Endodermal cell (in vitro differentiated cells): ENCODE data around the gene USP51. TPM values are rescaled to one million over a fixed set of nuclear protein-coding genes. Genes with fewer than 3 reads are reported as not detected.

ENCODE experiments used
- DNase-seq: peaks from one replicate; pipeline ENCODE4 v3.0.0-alpha.2; 2017
- H3K27ac ChIP-seq: 2 replicates; pipeline ENCODE4 v1.5.1; 2013; ENCODE audit warnings: mild to moderate bottlenecking, low read depth, low read length, moderate library complexity
- H3K27me3 ChIP-seq: 2 replicates; pipeline ENCODE4 v1.6.1; 2013; ENCODE audit warnings: mild to moderate bottlenecking, low read length, moderate library complexity; ENCODE audit not compliant: insufficient read depth, control insufficient read depth, poor library complexity, severe bottlenecking
- H3K36me3 ChIP-seq: 2 replicates; pipeline ENCODE4 v1.7.0; 2013; ENCODE audit warnings: mild to moderate bottlenecking, low read length, moderate library complexity; ENCODE audit not compliant: control insufficient read depth, insufficient read depth
- H3K4me1 ChIP-seq: one replicate; pipeline ENCODE4 v1.7.0; 2013; ENCODE audit warnings: low read length; ENCODE audit not compliant: control insufficient read depth, insufficient read depth
- H3K4me3 ChIP-seq: 2 replicates; pipeline ENCODE4 v1.5.1; 2013; ENCODE audit warnings: mild to moderate bottlenecking, low read length, moderate library complexity
- H3K9ac ChIP-seq: 2 replicates; pipeline ENCODE4 v1.6.1; 2013; ENCODE audit warnings: mild to moderate bottlenecking, low read length, moderate library complexity; ENCODE audit not compliant: poor library complexity, severe bottlenecking; ENCODE audit errors: extremely low read depth
- H3K9me3 ChIP-seq: 2 replicates; pipeline ENCODE4 v1.6.1; 2013; ENCODE audit warnings: mild to moderate bottlenecking, low read length, moderate library complexity; ENCODE audit not compliant: control insufficient read depth
- H3K27ac Mint-ChIP-seq: 2 replicates; pipeline ENCODE4 v1.8.0; 2020; ENCODE audit warnings: mixed read lengths
- H3K27me3 Mint-ChIP-seq: 2 replicates; pipeline ENCODE4 v1.8.0; 2021; ENCODE audit warnings: mild to moderate bottlenecking, mixed read lengths; ENCODE audit not compliant: insufficient read depth
- H3K36me3 Mint-ChIP-seq: 2 replicates; pipeline ENCODE4 v1.8.0; 2020; ENCODE audit warnings: low read depth, mixed read lengths
- H3K4me1 Mint-ChIP-seq: 2 replicates; pipeline ENCODE4 v1.8.0; 2020; ENCODE audit warnings: mixed read lengths
- H3K4me3 Mint-ChIP-seq: 2 replicates; pipeline ENCODE4 v1.8.0; 2020; ENCODE audit warnings: mild to moderate bottlenecking, moderate library complexity, mixed read lengths
- H3K9me3 Mint-ChIP-seq: 2 replicates; pipeline ENCODE4 v1.8.0; 2020; ENCODE audit warnings: mild to moderate bottlenecking, mixed read lengths
- CTCF ChIP-seq: fragments of 200-600 bp; sonication (generic); conservative IDR thresholded peaks from 2 replicates; pipeline ENCODE4 v1.5.0; 2021; ENCODE audit warnings: antibody characterized with exemption, mild to moderate bottlenecking
- WGBS, 2 experiments: methylation state at CpG; one replicate each; pipeline versions ENCODE4 v1.1.5 to v1.1.7; 2013; ENCODE audit warnings: missing lambda C conversion rate in 2 of 2, mixed read lengths in 1 of 2; ENCODE audit not compliant: insufficient coverage in 1 of 2, insufficient read length in 1 of 2; 5-methylcytosine and 5-hydroxymethylcytosine counted together
- total RNA-seq, 2 donors: library from RNA; stranded (reverse); fragmentation: NEBNext Ultra II Directional in 1 of 2; extraction: Animal tissue kit (Norgen Biotek cat#: 25700) in 1 of 2; gene quantifications; 2 replicates in 1 of 2; 3 replicates in 1 of 2; pipeline ENCODE4 v1.2.1, GENCODE V29; 2021

The USP51 gene
- total RNA-seq, 2 donors from 2014 or later = 15.6 to 18.0 TPM

- Histone ChIP-seq H3K9me3 (no peaks in the 10 kb centered on the region), H3K4me1 (no peaks in the 10 kb centered on the region), H3K4me3 (peak overlapping the region; percentile 92), H3K36me3 (no peaks in the 10 kb centered on the region), H3K27me3 (no peaks in the 10 kb centered on the region), H3K9ac (peak overlapping the region; percentile 68), H3K27ac (no peak overlapping the region)
- no peaks in the 10 kb centered on the region for H3K27me3 Mint-ChIP-seq
- peak overlapping the region; percentile 66 for H3K27ac Mint-ChIP-seq
- DNase-seq = no peak
- peaks cover 21% of the 10 kb centered on the region for H3K9me3 Mint-ChIP-seq
- H3K36me3 Mint-ChIP-seq = no peaks in the 10 kb centered on the region
- 0 to 2% methylated on average over 2 to 9 of the region's 9 CpGs for WGBS, 2 experiments
- peaks cover 2% of the 10 kb centered on the region for H3K4me1 Mint-ChIP-seq
- peak overlapping the region; percentile 80 for H3K4me3 Mint-ChIP-seq
- TF ChIP-seq CTCF = no peak
Observed at GRCh38 chrX:55452833-55453124, 36.9 kb downstream of the USP51 start.

- no peaks in the 10 kb centered on the region for H3K36me3 ChIP-seq
- Mint-ChIP-seq H3K9me3 (peaks cover 25% of the 10 kb centered on the region), H3K4me3 (peak within 1 kb of the TSS; percentile 80), H3K36me3 (no peaks in the 10 kb centered on the region), H3K27ac (peak within 1 kb of the TSS; percentile 66), H3K27me3 (no peaks in the 10 kb centered on the region), H3K4me1 (peaks cover 3% of the 10 kb centered on the region)
- H3K9ac ChIP-seq = peak within 1 kb of the TSS; percentile 68
- no peaks in the 10 kb centered on the region for H3K4me1 ChIP-seq
- 0 to 1% methylated on average over 2 to 43 of the region's 43 CpGs for WGBS, 2 experiments
- H3K4me3 ChIP-seq = peak within 1 kb of the TSS; percentile 92
- H3K9me3 ChIP-seq = no peaks in the 10 kb centered on the region
- TF ChIP-seq CTCF = no peak
- peak; percentile 86 for DNase-seq
- no peaks in the 10 kb centered on the region for H3K27me3 ChIP-seq
- peak within 1 kb of the TSS; percentile 86 for H3K27ac ChIP-seq
Observed at GRCh38 chrX:55451990-55452832, 37.4 kb downstream of the USP51 start, which contains the start of gene MAGEH1. Gene MAGEH1, plus strand, starts transcription at chrX:55452127. Its CDS starts 248 bp downstream, at chrX:55452375.

GRCh38 chrX:55451626-55451989 lies 38.0 kb downstream of the USP51 start:
- Mint-ChIP-seq H3K4me3 (peak overlapping the region; percentile 80), H3K27ac (no peak overlapping the region), H3K9me3 (peaks cover 31% of the 10 kb centered on the region), H3K4me1 (peaks cover 3% of the 10 kb centered on the region), H3K36me3 (no peaks in the 10 kb centered on the region), H3K27me3 (peaks cover 1% of the 10 kb centered on the region)
- no peak for DNase-seq
- H3K27ac ChIP-seq = no peak overlapping the region
- no peaks in the 10 kb centered on the region for H3K4me1 ChIP-seq
- no peak for TF ChIP-seq CTCF
- no peaks in the 10 kb centered on the region for H3K27me3 ChIP-seq
- no peaks in the 10 kb centered on the region for H3K36me3 ChIP-seq
- 20% methylated on average over 5 of the region's 11 CpGs; no CpG with 5 or more reads in 1 of the 2 experiments for WGBS, 2 experiments
- peak overlapping the region; percentile 68 for H3K9ac ChIP-seq
- peak overlapping the region; percentile 92 for H3K4me3 ChIP-seq
- no peaks in the 10 kb centered on the region for H3K9me3 ChIP-seq
